Esophagus squamous epithelium (tissue), 5 donors: ENCODE measurements around the gene NARS2. TPM values are rescaled to one million over a fixed set of nuclear protein-coding genes. Genes with fewer than 3 reads are reported as not detected.
A peak's percentile ranks its signal among the peaks of the same experiment; 100 is the strongest.

Experiments used
- DNase-seq: peaks from one replicate; lab custom pipeline; 2025; lab: John Stamatoyannopoulos, UW
- H3K27ac ChIP-seq, 4 donors: fragments of 200-600 bp; sonication (generic); one replicate each; pipeline ENCODE4 v1.5.1; 2016 to 2019; ENCODE audit warnings: mild to moderate bottlenecking in 1 of 4
- H3K27me3 ChIP-seq, 4 donors: fragments of 200-600 bp; sonication (generic); 1 replicate in 3 of 4; 2 replicates in 1 of 4; pipeline versions ENCODE4 v1.5.1 to v1.6.0; 2017 to 2021; ENCODE audit warnings: antibody characterized with exemption in 1 of 4
- H3K36me3 ChIP-seq, 3 donors: fragments of 200-600 bp; sonication (generic); one replicate each; pipeline ENCODE4 v1.5.1; 2016 to 2019
- H3K4me1 ChIP-seq, 3 donors: fragments of 200-600 bp; sonication (generic); one replicate each; pipeline ENCODE4 v1.5.1; 2017 to 2019
- H3K4me3 ChIP-seq, 4 donors: fragments of 200-600 bp; sonication (generic); 1 replicate in 3 of 4; 2 replicates in 1 of 4; pipeline ENCODE4 v1.5.1; 2016 to 2019; ENCODE audit warnings: mild to moderate bottlenecking in 2 of 4, moderate library complexity in 1 of 4
- H3K9me3 ChIP-seq, 3 donors: fragments of 200-600 bp; sonication (generic); one replicate each; pipeline ENCODE4 v1.5.1; 2016 to 2019
- CTCF ChIP-seq, 6 experiments: fragments of 450-650 bp in 4 of 6; fragments of 200-600 bp in 2 of 6; sonication (generic) in 2 of 6; IDR thresholded peaks; one replicate each; pipeline ENCODE4 v1.5.1; 2016 to 2019; ENCODE audit warnings: antibody characterized with exemption in 6 of 6, mild to moderate bottlenecking in 4 of 6, moderate library complexity in 4 of 6
- POLR2A ChIP-seq, 4 donors: fragments of 450-650 bp; IDR thresholded peaks; one replicate each; pipeline ENCODE4 v1.6.1; 2017; ENCODE audit warnings: antibody characterized with exemption in 4 of 4, mild to moderate bottlenecking in 4 of 4, moderate library complexity in 3 of 4
- WGBS, 2 donors: methylation state at CpG; one replicate each; pipeline ENCODE4 v1.1.5; 2018; 5-methylcytosine and 5-hydroxymethylcytosine counted together
- intact Hi-C: fragments of 100-400 bp; cut with DNase I; formaldehyde crosslinking; loops from one replicate; pipeline ENCODE4 v1.15.0; 2022
- total RNA-seq, 4 donors: library from RNA; depleted of rRNA; stranded (reverse); fragments of >200 nt; gene quantifications; one replicate each; pipeline ENCODE4 v1.1.0, GENCODE V29; 2016
- donor health status: DM: yes; HTN: yes; CAD: no.

Gene NARS2
- total RNA-seq, 4 donors from 2014 or later = 9.4 to 15.7 (median 13.6) TPM

DNA sequence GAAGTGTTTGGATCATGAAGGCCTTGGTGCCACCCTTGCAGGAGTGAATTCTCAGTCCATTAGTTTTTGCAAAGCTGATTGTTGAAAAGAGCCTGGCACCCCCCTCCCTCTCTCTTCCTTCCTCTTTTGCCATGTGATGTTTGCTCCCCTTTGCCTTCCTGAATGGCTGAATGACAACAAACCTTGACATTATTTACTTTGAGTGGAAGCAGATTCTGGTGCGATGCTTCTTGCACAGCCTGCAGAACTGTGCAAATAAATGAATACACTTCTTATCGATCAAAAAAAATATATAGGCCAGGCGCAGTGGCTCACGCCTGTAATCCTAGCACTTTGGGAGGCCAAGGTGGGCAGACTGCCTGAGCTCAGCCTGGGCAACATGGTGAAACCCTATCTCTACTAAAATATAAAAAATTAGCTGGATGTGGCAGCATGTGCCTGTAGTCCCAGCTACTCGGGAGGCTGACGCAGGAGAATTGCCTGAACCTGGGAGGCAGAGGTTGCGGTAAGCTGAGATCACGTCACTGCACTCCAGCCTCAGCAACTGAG lies 2.0 kb upstream of the NARS2 start:
- DNase-seq = no peak
- Histone ChIP-seq H3K9me3 (no peaks in the 10 kb centered on the region), H3K4me1 (peaks cover 9 to 24% (median 17%) of the 10 kb centered on the region in 3 donors)

GRCh38 chr11:78575478-78575877 lies 814 bp upstream of the NARS2 start:
- intact Hi-C loops = no loop called here
- TF ChIP-seq CTCF (IDR thresholded peaks at IDR 0.05) = no peak
- no peak for TF ChIP-seq POLR2A (IDR thresholded peaks at IDR 0.05)
- Histone ChIP-seq H3K9me3 (no peaks in the 10 kb centered on the region), H3K4me3 (peak overlapping the region; percentile 84 to 96 (median 92)), H3K27me3 (peaks cover 0 to 4% (median 0%) of the 10 kb centered on the region in 4 donors), H3K27ac (peak overlapping the region; percentile 90 to 92 (median 90)), H3K36me3 (peaks cover 0 to 10% (median 0%) of the 10 kb centered on the region in 3 donors), H3K4me1 (peaks cover 9 to 24% (median 17%) of the 10 kb centered on the region in 3 donors)
- no peak for DNase-seq
- 72% methylated on average over 10 of the region's 10 CpGs for WGBS, 2 donors

More for the DNA sequence above, 2.0 kb upstream of the NARS2 start:
- no peak overlapping the region for H3K27ac ChIP-seq
- H3K36me3 ChIP-seq = no peaks in the 10 kb centered on the region
- TF ChIP-seq POLR2A (IDR thresholded peaks at IDR 0.05) (no peak), CTCF (IDR thresholded peaks at IDR 0.05) (no peak)
- intact Hi-C loops = no loop called here
- WGBS, 2 donors = 72 to 82% methylated on average over 8 of the region's 8 CpGs
- peaks cover 0 to 7% (median 0%) of the 10 kb centered on the region in 4 donors for H3K27me3 ChIP-seq
- H3K4me3 ChIP-seq = no peak overlapping the region

DNA sequence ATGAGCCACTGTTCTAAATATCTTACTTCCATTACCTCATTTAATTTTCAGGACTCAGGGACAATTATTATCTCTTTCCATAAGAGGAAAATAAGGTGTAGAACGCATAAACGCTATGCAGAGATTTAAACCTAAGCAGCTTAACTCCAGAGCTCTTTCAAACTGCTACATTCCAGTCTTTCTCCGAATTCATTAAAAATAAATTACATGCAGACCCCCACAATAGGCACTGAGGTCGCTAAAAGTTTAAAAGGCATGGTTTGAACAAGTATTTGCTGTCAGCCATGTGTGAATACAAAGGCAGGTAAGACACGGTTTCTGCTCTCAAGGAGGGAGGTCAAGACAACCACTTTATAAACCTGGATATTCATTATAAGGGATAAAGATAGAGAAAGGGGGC lies 983 bp downstream of the NARS2 start:
- no peaks in the 10 kb centered on the region for H3K9me3 ChIP-seq
- no peak for TF ChIP-seq CTCF (IDR thresholded peaks at IDR 0.05)
- no peak for TF ChIP-seq POLR2A (IDR thresholded peaks at IDR 0.05)
- no peaks in the 10 kb centered on the region for H3K27me3 ChIP-seq
- WGBS, 2 donors = 6 to 9% methylated on average over 5 of the region's 5 CpGs
- DNase-seq = no peak
- H3K27ac ChIP-seq = peak overlapping the region in 3 of 4 donors; percentile 90 to 92 (median 90)
- H3K4me1 ChIP-seq = peaks cover 9 to 24% (median 17%) of the 10 kb centered on the region in 3 donors
- H3K36me3 ChIP-seq = peaks cover 0 to 20% (median 0%) of the 10 kb centered on the region in 3 donors
- H3K4me3 ChIP-seq = peak overlapping the region; percentile 84 to 96 (median 92)
- intact Hi-C loops = no loop called here

DNA sequence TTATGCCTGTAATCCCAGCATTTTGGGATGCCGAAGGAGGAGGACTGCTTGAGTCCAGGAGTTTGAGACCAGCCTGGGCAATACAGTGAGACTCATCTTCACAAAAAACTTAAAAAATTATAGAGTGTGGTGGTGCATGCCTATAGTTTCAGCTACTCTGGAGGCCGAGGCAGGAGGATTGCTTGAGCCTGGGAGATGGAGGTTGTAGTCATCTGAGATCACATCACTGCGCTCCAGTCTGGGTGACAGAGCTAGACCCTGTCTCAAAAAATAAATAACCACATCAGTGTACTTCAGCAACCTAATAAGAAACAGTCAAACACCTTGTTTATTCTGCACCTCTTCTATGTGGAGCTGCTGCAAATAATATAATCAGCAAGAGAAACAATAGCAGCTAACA lies 1.4 kb downstream of the NARS2 start:
- no peaks in the 10 kb centered on the region for H3K9me3 ChIP-seq
- DNase-seq = no peak
- H3K4me1 ChIP-seq = peaks cover 9 to 24% (median 17%) of the 10 kb centered on the region in 3 donors
- H3K27ac ChIP-seq = no peak overlapping the region
- WGBS, 2 donors = 82 to 95% methylated on average over 2 of the region's 3 CpGs
- intact Hi-C loops = no loop called here
- H3K36me3 ChIP-seq = peaks cover 0 to 22% (median 0%) of the 10 kb centered on the region in 3 donors
- TF ChIP-seq POLR2A (IDR thresholded peaks at IDR 0.05) = no peak
- TF ChIP-seq CTCF (IDR thresholded peaks at IDR 0.05) = no peak
- H3K27me3 ChIP-seq = no peaks in the 10 kb centered on the region
- peak overlapping the region in 3 of 4 donors; percentile 84 to 96 (median 88) for H3K4me3 ChIP-seq

DNA sequence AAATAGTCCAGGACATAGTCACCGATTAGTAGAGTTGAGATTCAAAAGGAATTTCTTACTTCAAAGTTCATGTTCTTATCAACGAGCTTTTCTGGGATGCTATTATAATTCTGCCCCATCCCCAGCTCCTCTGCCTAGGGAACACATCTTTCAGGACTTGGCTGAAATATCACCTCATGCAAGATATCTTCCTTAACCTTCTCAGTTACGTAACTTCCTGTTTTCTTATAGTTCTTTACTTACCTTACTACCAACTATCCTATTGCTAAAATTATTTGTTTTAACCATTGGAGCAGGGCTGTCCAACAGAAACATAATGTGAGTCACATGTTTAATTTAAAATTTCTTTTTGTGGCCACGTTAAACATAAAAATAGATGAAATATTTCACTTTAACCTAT lies 2.3 kb downstream of the NARS2 start:
- no peak overlapping the region for H3K27ac ChIP-seq
- no peaks in the 10 kb centered on the region for H3K27me3 ChIP-seq
- WGBS, 2 donors = 79 to 87% methylated on average over 4 of the region's 4 CpGs
- H3K9me3 ChIP-seq = no peaks in the 10 kb centered on the region
- peaks cover 0 to 31% (median 0%) of the 10 kb centered on the region in 3 donors for H3K36me3 ChIP-seq
- peaks cover 9 to 24% (median 17%) of the 10 kb centered on the region in 3 donors for H3K4me1 ChIP-seq
- no peak for DNase-seq
- TF ChIP-seq CTCF (IDR thresholded peaks at IDR 0.05) (no peak), POLR2A (IDR thresholded peaks at IDR 0.05) (no peak)
- intact Hi-C loops = no loop called here
- H3K4me3 ChIP-seq = no peak overlapping the region
